HG03469 (cell line): Measurements from ENCODE around the gene TSPAN5.

Experiments used
- ATAC-seq: cut with Tn5 transposase; IDR thresholded peaks from one replicate; pipeline ENCODE4 v1.9.1; 2021; ENCODE audit warnings: mild to moderate bottlenecking, moderate library complexity, moderate number of reproducible peaks; ENCODE audit not compliant: unreplicated experiment

The TSPAN5 gene

DNA sequence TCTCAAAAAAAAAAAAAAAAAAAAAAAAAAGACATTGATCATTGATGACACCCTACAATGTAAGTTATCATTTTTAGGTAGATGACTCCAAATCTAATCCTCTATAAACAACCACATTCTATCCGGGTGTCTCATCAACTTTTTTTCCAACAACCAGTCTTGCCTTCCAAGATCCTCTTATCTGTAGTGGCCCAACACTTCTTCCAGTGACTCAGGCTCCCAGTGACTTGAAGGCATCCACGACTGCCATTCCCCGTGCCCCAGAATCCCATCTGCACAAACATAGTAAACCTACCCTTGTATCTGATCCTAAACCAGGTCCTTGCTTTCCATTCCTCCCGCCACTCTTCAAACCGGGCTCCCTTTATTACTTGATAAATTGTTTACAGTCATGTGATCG is 15.6 kb upstream of the TSPAN5 start:
- no peak for ATAC-seq

DNA sequence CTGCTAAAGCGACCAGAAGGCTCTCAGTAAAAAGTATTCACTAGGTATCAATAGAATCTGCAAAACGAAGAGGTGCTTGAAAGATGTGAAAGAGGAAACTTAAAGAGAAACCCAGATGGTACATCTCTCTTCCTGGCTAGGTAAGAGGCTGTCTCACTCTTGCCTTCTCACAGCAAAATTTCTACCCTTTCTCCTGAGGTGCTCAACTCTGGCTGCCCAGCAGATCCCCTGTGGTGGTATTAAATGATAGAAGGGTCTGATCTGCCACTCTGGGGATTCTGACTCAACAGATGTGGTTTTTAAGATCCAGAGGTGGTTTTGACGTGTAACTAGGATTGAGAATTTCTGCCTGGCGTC is 14.9 kb upstream of the TSPAN5 start:
- no peak for ATAC-seq

- ATAC-seq: no peak
These were observed 14.3 kb upstream of the TSPAN5 start for GRCh38 chr4:98672583-98673287.

DNA sequence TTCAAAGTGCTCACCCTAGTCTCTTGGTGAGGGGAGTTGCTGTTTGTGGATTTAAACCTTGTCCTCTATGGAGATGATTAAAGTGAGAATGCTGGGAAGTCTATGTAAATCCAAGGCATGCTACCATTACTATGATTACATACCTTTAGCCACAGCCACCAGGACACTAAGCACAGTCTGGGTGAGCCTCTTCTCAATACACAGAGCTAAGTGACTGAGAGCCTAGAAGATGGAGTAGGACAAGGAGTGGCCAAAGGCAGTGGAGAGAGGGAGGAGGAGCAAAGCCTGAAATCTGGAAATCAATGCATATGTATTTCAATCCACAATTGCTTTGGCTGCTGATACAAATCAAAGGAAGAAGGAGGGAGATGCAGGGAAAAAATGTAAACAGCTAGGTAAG is 12.7 kb upstream of the TSPAN5 start:
- no peak for ATAC-seq

DNA sequence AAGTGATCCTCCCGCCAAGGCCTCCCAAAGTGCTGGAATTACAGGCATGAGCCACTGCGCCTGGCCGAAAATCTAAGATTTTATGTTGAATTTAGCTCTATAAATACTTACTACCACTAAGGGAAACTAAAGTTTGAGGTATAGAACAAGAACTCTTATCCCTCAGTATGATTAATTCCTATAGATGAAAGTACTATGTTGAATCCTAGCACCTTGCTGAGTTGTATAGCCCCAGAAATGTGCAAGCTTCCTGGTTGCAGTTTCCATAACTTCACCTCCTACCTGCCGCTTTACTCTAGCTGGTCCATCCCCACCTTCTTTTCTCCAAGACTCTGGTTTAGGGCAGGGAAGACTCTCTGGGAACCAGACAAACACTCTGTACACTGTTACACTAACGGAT is 11.8 kb upstream of the TSPAN5 start:
- ATAC-seq: no peak

GRCh38 chr4:98669577-98669976 is 11.2 kb upstream of the TSPAN5 start:
- ATAC-seq: no peak

GRCh38 chr4:98664959-98665358 is 6.5 kb upstream of the TSPAN5 start:
- no peak for ATAC-seq

GRCh38 chr4:98663226-98664006 is 5.0 kb upstream of the TSPAN5 start:
- peak; percentile 71 for ATAC-seq

DNA sequence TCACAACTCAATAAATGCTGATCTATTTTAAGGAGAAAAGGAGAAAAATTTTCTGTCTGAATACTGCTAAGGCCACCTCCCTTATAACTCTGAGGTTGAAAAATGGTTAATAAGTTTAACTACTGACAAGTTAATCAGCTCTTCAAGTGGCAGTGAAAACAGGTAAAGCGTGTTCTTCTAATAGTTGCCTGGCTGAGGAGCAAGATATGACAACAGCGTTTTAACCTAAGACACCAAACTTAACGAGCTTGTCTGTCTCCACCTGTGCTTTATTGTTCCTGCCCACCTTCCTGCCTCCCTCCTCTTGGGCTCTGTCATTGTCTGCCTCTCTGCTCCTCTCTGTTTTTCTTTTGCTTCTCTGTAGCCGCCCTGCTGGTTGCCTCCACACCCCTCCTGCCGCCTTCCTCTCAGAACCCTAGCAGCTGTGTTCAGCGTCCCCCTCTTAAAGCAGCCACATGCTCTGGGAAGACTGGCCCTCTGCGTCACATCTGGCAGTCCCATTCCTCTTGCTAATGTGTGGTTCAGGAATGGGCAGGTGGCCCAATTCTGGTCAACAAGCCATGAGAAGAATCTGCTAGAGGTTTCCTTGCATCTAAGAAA is 4.3 kb upstream of the TSPAN5 start:
- ATAC-seq: no peak

- no peak for ATAC-seq
These were observed 3.6 kb upstream of the TSPAN5 start for GRCh38 chr4:98662055-98662453.

GRCh38 chr4:98661371-98662054 is 3.1 kb upstream of the TSPAN5 start:
- ATAC-seq: no peak

GRCh38 chr4:98659741-98660462 is 1.5 kb upstream of the TSPAN5 start:
- ATAC-seq: no peak

DNA sequence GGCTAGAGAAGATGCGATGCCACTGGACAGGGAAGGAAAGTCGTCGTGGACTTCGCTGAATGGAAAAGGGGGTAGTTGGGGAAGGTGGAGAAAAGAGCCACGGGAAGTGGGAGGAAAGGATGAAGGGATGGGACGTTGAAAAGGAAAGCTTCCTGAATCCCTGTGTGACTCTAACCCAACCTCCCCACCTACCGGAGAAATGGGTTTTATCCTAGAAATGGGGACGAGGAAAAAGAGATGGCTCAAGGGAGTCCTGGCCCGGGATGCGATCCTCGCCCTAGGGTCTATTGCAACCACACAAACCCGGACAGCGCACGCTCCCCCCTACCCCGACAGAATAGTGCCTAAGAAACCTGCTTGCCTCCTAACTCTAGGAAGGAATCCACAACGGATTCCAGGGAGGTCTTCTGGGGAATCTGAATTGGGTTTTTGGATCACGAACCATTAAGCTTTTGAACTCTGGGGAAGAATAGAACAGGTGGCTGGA is 738 bp upstream of the TSPAN5 start:
- ATAC-seq: no peak

- ATAC-seq: no peak
These were observed 702 bp downstream of the TSPAN5 start for GRCh38 chr4:98657531-98658286.

- no peak for ATAC-seq
These were observed 1.5 kb downstream of the TSPAN5 start for GRCh38 chr4:98656886-98657285.

DNA sequence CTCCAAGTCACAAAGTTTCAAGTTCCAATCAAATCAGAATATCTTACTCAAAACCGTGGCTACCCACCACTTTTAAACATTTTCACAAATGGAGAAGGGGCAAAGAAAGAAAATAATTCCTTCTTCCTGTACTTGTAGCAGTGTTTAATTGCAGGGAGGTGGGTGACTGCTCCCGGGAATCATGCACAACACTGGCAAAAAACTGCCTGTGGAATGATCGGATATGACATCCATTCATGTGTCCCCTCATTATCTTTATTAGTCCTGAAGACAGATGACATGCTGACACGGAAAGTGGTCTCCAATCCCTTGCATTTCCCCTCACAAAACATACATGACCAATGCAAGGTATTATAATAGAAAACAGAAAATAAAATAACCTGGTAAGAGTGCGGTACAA is 2.0 kb downstream of the TSPAN5 start:
- ATAC-seq: no peak

DNA sequence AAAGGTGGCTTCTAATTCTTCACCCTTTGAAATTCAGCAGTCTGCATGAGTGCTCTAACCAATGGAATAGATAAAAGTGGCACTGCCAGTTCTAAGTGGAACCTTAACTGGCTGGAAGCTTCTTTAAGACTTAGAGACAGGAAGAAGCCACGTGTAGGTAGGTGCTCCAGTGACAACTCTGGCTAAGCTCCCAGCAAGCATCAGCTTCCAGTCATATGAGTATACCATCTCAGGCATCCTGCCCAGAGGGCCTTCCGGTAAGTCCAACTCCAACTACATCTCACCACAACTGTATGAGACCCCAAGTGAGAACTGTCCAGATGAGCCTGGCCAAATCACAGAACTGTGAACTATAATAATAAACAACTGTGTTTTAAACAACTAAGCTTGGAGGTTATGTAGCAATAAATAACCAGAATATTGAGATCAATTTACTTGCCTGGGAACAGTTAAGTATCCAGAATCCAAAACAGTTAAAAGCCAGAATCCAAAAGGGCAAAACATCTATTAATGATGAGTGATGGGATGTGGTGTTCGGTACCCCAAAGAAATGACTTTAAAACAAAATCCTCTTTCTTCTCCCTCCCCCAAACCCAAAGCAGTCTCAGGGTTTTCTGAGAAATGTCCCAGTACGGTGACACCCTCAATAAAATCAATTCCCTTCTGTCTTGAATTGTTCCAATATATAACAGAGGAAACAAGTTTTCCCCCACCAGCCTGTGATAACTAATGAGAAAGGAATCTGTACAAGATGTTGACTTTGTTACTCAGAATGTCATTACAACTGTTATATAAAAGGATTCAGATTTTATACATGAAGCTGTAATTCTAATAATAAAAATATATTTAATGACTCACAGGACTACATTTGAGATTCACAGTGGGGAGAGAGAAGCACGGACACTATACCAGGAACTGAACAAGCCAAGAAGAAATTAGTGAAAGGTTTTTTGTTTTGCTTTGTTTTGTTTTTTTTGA is 4.2 kb downstream of the TSPAN5 start:
- ATAC-seq: no peak

DNA sequence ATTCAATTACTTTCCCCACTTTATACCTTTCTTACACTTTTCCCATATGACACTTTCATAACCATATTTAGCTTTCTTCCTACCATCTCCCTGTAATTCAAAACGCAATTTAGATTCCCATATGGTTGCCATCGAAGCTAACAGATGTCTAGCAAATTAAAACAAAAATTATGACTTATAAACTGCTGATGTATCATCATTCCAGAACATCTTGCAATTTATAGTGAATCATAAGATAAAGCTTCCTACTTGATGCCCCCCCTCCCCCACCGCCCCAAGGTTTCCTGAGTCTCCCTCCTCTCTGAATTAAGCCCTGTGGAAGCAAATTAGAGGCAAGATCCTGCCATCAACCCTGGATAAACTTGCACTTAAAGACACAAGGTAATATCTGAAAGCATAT is 5.4 kb downstream of the TSPAN5 start:
- no peak for ATAC-seq

DNA sequence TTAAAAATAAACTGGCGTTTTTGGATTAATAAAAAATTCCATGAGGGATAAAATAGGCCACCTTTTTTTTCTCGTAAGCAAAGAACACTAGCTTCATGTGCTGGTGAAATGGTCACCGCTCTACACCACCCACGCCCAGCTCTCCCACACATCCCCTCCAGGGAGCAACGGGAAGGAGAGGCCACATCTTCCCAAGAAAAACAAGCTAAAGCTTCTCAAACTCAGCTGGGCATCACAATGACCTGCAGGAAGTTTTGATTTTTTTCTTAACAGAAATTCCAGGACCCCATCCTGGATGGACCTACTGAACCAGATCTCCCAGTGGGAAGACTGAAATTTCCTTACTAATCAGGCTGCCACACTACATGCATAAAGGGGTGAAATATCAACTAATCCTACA is 9.8 kb downstream of the TSPAN5 start:
- no peak for ATAC-seq
